ENCODE results near the gene TGFBR3.

DNA sequence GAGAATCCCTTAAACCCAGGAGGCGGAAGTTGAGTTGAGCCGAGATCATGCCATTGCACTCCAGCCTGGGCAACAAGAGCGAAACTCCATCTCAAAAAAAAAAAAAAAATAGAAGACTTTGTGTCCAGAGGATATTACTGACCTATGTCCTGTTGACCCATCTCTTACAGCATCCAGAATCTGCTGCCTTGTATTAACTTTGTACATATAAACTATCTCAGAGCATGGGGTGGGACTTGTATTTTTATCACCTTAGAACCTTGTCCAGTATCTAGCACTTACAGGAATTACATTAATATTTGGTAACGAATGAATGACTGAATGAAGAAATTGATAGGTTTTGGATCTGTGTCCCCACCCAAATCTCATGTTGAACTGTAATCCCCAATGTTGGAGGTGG lies 117.8 kb downstream of the TGFBR3 start:
- TF ChIP-seq, protein P1, sequence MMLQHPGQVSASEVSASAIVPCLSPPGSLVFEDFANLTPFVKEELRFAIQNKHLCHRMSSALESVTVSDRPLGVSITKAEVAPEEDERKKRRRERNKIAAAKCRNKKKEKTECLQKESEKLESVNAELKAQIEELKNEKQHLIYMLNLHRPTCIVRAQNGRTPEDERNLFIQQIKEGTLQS (CRISPR knock-in tag; IDR thresholded peaks at IDR 0.05), result no peak
- TF ChIP-seq, protein P2, sequence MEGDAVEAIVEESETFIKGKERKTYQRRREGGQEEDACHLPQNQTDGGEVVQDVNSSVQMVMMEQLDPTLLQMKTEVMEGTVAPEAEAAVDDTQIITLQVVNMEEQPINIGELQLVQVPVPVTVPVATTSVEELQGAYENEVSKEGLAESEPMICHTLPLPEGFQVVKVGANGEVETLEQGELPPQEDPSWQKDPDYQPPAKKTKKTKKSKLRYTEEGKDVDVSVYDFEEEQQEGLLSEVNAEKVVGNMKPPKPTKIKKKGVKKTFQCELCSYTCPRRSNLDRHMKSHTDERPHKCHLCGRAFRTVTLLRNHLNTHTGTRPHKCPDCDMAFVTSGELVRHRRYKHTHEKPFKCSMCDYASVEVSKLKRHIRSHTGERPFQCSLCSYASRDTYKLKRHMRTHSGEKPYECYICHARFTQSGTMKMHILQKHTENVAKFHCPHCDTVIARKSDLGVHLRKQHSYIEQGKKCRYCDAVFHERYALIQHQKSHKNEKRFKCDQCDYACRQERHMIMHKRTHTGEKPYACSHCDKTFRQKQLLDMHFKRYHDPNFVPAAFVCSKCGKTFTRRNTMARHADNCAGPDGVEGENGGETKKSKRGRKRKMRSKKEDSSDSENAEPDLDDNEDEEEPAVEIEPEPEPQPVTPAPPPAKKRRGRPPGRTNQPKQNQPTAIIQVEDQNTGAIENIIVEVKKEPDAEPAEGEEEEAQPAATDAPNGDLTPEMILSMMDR (CRISPR knock-in tag; IDR thresholded peaks at IDR 0.05), result no peak
- no peak for TF ChIP-seq ZNF776 (CRISPR knock-in tag; IDR thresholded peaks at IDR 0.05)
- TF ChIP-seq, protein P3, sequence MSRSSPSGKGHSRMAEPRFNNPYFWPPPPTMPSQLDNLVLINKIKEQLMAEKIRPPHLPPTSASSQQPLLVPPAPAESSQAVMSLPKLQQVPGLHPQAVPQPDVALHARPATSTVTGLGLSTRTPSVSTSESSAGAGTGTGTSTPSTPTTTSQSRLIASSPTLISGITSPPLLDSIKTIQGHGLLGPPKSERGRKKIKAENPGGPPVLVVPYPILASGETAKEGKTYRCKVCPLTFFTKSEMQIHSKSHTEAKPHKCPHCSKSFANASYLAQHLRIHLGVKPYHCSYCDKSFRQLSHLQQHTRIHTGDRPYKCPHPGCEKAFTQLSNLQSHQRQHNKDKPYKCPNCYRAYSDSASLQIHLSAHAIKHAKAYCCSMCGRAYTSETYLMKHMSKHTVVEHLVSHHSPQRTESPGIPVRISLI (CRISPR knock-in tag; IDR thresholded peaks at IDR 0.05; ENCODE audit: borderline replicate concordance), result no peak
